ENCODE measurements around the gene LST1.
A peak's percentile ranks its signal among the peaks of the same experiment; 100 is the strongest.
"Not testable (repeated sequence)": the region's sequence is repeated elsewhere in the genome, so short reads cannot be mapped to it uniquely, and the experiment has no call there.

Gene LST1

GRCh38 chr6:31586008-31586407 lies at the start of gene LST1:
Gene LST1, plus strand, starts transcription at chr6:31586277. Its CDS starts 1,023 bp downstream, at chr6:31587300.
- no peak for DNase-seq

GRCh38 chr6:31538805-31539400 lies 47.2 kb upstream of the LST1 start:
- no peak for DNase-seq

- no peak for DNase-seq
Measured at GRCh38 chr6:31540640-31541039, 45.4 kb upstream of the LST1 start.

GRCh38 chr6:31541059-31541657 lies 44.9 kb upstream of the LST1 start:
- no peak for DNase-seq

GRCh38 chr6:31541658-31542521 lies 44.2 kb upstream of the LST1 start, which contains the start of gene DDX39B:
Gene DDX39B, minus strand, starts transcription at chr6:31542003. Its CDS starts 1,471 bp downstream, at chr6:31540532.
- DNase-seq = peak; percentile 85

- no peak for DNase-seq
Measured at GRCh38 chr6:31543639-31544038, 42.4 kb upstream of the LST1 start.

GRCh38 chr6:31544676-31545075 lies 41.4 kb upstream of the LST1 start:
- no peak for DNase-seq

GRCh38 chr6:31545291-31545690 lies 40.8 kb upstream of the LST1 start:
- no peak for DNase-seq

GRCh38 chr6:31546339-31546957 lies 39.6 kb upstream of the LST1 start, which contains the start of gene ATP6V1G2:
Gene ATP6V1G2, minus strand, starts transcription at chr6:31546608. Its CDS starts 49 bp downstream, at chr6:31546559.
- peak; percentile 89 for DNase-seq

GRCh38 chr6:31546958-31547726 lies 38.9 kb upstream of the LST1 start, which contains the start of gene NFKBIL1:
Gene NFKBIL1, plus strand, starts transcription at chr6:31547608. Its CDS starts 87 bp downstream, at chr6:31547695.
- DNase-seq = peak; percentile 92

GRCh38 chr6:31547727-31548543 lies 38.1 kb upstream of the LST1 start:
- no peak for DNase-seq

GRCh38 chr6:31548544-31548873 lies 37.6 kb upstream of the LST1 start:
- no peak for DNase-seq

GRCh38 chr6:31551371-31551770 lies 34.7 kb upstream of the LST1 start:
- DNase-seq = not testable (repeated sequence)

- DNase-seq = no peak
Measured at GRCh38 chr6:31556307-31556706, 29.8 kb upstream of the LST1 start.

- DNase-seq = no peak
Measured at GRCh38 chr6:31557443-31558317, 28.4 kb upstream of the LST1 start.

- DNase-seq = no peak
Measured at GRCh38 chr6:31558318-31558625, 27.8 kb upstream of the LST1 start.

- no peak for DNase-seq
Measured at GRCh38 chr6:31558631-31559500, 27.2 kb upstream of the LST1 start.

GRCh38 chr6:31559606-31559957 lies 26.5 kb upstream of the LST1 start:
- DNase-seq = no peak

- DNase-seq = no peak
Measured at GRCh38 chr6:31559958-31560696, 25.9 kb upstream of the LST1 start.

All from NCI-H1048 (cell line).